Right cardiac atrium (tissue), 5 donors: ENCODE measurements around the gene HLA-G. TPM values are rescaled to one million over a fixed set of nuclear protein-coding genes. Genes with fewer than 3 reads are reported as not detected.
A peak's percentile ranks its signal among the peaks of the same experiment; 100 is the strongest.
"Not testable (repeated sequence)": the region's sequence is repeated elsewhere in the genome, so short reads cannot be mapped to it uniquely, and the experiment has no call there.

Source experiments
- ATAC-seq, 2 donors: fragments of 200-7000 bp; cut with Tn5 transposase; one replicate each; pipeline versions ENCODE4 v1.8.0 to v1.9.1; 2020; ENCODE audit warnings: moderate library complexity in 2 of 2, mild to moderate bottlenecking in 1 of 2
- DNase-seq, 3 donors: peaks; one replicate each; pipeline ENCODE4 v3.0.0-alpha.2; 2020
- H3K27ac ChIP-seq: one replicate; pipeline ENCODE4 v1.5.1; 2013; ENCODE audit warnings: mild to moderate bottlenecking, low read length, control low read depth, moderate library complexity
- H3K27me3 ChIP-seq: one replicate; pipeline ENCODE4 v1.6.1; 2013; ENCODE audit not compliant: control insufficient read depth, insufficient read depth
- H3K4me1 ChIP-seq: one replicate; pipeline ENCODE4 v1.6.1; 2013; ENCODE audit warnings: low read length; ENCODE audit not compliant: control insufficient read depth, insufficient read depth
- H3K4me3 ChIP-seq: one replicate; pipeline ENCODE4 v1.5.1; 2013; ENCODE audit warnings: low read length, control low read depth
- H3K9me3 ChIP-seq: one replicate; pipeline ENCODE4 v1.6.1; 2013; ENCODE audit warnings: low read length; ENCODE audit not compliant: control insufficient read depth
- WGBS: extraction: QIAGEN DNeasy Blood & Tissue Kit; methylation state at CpG from one replicate; pipeline ENCODE4 v1.1.7; 2013; 5-methylcytosine and 5-hydroxymethylcytosine counted together
- intact Hi-C, 4 donors: fragments of 100-400 bp; cut with DNase I; formaldehyde crosslinking; loops; one replicate each; pipeline versions ENCODE4 v1.11.0 to v1.14.0; 2022 to 2023
- long read RNA-seq, 4 donors: library from polyadenylated mRNA; unstranded; transcript quantifications; one replicate each; pipeline ENCODE4 v2.0.0, GENCODE V29; 2020 to 2021
- polyA plus RNA-seq: library from polyadenylated mRNA; stranded (reverse); fragments of 200-250 nt; gene quantifications from one replicate; pipeline ENCODE4 v1.2.3, GENCODE V29; 2013
- total RNA-seq, 4 donors: library from RNA; stranded (reverse); fragmentation: NEBNext Ultra II Directional; extraction: Animal tissue kit (Norgen Biotek cat#: 25700); gene quantifications; one replicate each; pipeline ENCODE4 v1.2.1, GENCODE V29; 2021
- donor health status: healthy with polysubstance abuse.
- donor health status: DM: no; HTN: yes; CAD: no.
- donor health status: DM: no; HTN: no; CAD: no.
- donor health status: DM: no; HTN: yes; CAD: no; lungs with severe emphysema.
- donor health status: DM: yes; HTN: yes; CAD: no.

The HLA-G gene
- total RNA-seq (1 to 10 TPM in 1 of 4 donors, under 1 TPM in 1, not detected in 2; 0.18 to 1.2 TPM), polyA plus RNA-seq (not detected)
- long read RNA-seq, donor 1 = 0 reads
- long read RNA-seq, donor 2 = 0 reads
- long read RNA-seq, donor 3 = 0 reads
- long read RNA-seq, donor 4 = 0 reads

DNA sequence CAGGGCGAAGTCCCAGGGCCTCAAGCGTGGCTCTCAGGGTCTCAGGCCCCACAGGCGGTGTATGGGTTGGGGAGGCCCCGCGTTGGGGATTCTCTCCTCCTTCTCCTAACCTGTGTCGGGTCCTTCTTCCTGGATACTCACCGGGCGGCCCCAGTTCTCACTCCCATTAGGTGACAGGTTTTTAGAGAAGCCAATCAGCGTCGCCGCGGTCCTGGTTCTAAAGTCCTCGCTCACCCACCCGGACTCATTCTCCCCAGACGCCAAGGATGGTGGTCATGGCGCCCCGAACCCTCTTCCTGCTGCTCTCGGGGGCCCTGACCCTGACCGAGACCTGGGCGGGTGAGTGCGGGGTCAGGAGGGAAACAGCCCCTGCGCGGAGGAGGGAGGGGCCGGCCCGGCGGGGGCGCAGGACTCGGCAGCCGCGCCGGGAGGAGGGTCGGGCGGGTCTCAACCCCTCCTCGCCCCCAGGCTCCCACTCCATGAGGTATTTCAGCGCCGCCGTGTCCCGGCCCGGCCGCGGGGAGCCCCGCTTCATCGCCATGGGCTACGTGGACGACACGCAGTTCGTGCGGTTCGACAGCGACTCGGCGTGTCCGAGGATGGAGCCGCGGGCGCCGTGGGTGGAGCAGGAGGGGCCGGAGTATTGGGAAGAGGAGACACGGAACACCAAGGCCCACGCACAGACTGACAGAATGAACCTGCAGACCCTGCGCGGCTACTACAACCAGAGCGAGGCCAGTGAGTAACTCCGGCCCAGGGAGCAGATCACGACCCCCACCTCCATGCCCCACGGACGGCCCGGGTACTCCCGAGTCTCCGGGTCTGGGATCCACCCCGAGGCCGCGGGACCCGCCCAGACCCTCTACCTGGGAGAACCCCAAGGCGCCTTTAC is at the start of gene HLA-G:
Gene HLA-G (plus strand): TSS at position 247 of the 892 bp plus-strand sequence. CDS start 20 bp downstream, at position 267.
- DNase-seq = peak in 1 of 3 donors; percentile 64
- H3K27ac ChIP-seq = no peak within 1 kb of the TSS
- intact Hi-C loops = no loop called here
- ATAC-seq = peak; percentile 35 to 51
- no peaks in the 10 kb centered on the region for H3K4me1 ChIP-seq
- peak within 1 kb of the TSS; percentile 7 for H3K4me3 ChIP-seq
- no peaks in the 10 kb centered on the region for H3K9me3 ChIP-seq
- no peaks in the 10 kb centered on the region for H3K27me3 ChIP-seq
- 7% methylated on average over 74 of the region's 75 CpGs for WGBS

DNA sequence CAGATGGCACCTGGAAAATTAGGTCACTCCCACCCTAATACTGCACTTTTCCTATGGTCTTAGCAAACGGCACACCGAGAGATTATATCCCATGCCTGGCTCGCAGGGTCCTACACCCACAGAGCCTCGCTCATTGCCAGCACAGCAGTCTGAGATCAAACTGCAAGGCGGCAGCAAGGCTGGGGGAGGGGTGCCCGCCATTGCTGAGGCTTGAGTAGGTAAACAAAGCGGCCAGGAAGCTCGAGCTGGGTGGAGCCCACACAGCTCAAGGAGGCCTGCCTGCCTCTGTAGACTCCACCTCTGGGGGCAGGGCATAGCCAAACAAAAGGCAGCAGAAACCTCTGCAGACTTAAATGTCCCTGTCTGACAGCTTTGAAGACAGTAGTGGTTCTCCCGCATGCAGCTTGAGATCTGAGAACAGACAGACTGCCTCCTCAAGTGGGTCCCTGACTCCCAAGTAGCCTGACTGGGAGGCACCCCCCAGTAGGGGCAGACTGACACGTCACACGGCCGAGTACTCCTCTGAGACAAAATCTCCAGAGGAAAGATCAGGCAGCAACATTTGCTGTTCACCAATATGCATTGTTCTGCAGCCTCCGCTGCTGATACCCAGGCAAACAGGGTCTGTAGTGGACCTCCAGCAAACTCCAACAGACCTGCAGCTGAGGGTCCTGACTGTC is 47.5 kb upstream of the HLA-G start:
- ATAC-seq, DNase-seq, H3K4me1 ChIP-seq, H3K4me3 ChIP-seq, H3K27me3 ChIP-seq, intact Hi-C loops, H3K9me3 ChIP-seq, H3K27ac ChIP-seq: not testable (repeated sequence)
- 67% methylated on average over 13 of the region's 13 CpGs for WGBS

DNA sequence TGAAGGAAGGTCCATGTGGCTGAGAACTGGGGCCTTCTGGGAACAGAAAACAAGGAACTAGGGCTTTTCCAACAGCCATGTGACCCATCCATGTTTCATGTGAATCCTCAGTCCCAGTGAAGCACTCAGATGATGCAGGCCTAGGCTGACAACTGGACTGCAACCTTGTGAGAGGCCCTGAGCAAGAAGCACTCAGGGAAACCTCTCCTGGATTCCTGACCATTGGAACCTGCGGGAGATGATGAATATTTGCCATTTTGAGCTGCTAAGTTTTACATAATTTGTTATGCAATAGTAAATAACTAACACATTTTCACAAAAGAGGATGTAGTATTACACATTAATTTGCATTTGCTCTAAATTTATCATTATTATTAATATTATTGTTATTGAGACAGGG is 38.4 kb upstream of the HLA-G start:
- 92% methylated on average over 1 of the region's 1 CpG for WGBS
- DNase-seq = no peak

DNA sequence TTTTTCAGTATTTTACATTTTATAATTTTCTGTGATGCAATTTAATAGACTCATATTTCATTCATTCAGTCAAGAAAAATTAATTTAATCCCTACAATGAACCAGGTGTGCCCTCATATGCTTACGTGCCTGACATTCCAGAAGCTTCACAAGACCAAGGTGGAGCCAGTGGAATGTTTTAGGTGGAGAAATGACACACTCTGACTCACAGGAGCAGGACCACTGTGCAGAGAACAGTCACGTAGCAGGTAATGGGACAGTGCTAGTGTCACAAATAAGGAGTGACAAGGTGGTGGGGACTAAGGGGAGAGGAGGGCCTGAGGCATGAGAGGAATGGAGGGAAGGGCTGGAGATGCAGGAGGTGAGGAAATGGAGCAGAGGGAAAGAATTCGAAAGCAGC is 37.0 kb upstream of the HLA-G start:
- DNase-seq = no peak
- H3K27me3 ChIP-seq = no peaks in the 10 kb centered on the region
- H3K4me1 ChIP-seq = peaks cover 2% of the 10 kb centered on the region
- no peak overlapping the region for H3K4me3 ChIP-seq
- no peaks in the 10 kb centered on the region for H3K9me3 ChIP-seq
- ATAC-seq = no peak
- H3K27ac ChIP-seq = no peak overlapping the region
- WGBS = 82% methylated on average over 3 of the region's 3 CpGs
- intact Hi-C loops = no loop called here

More for the DNA sequence above, 38.4 kb upstream of the HLA-G start:
- Histone ChIP-seq H3K27me3 (no peaks in the 10 kb centered on the region), H3K4me1 (peaks cover 2% of the 10 kb centered on the region), H3K27ac (no peak overlapping the region), H3K9me3 (no peaks in the 10 kb centered on the region), H3K4me3 (no peak overlapping the region)
- intact Hi-C loops = no loop called here
- ATAC-seq = no peak

DNA sequence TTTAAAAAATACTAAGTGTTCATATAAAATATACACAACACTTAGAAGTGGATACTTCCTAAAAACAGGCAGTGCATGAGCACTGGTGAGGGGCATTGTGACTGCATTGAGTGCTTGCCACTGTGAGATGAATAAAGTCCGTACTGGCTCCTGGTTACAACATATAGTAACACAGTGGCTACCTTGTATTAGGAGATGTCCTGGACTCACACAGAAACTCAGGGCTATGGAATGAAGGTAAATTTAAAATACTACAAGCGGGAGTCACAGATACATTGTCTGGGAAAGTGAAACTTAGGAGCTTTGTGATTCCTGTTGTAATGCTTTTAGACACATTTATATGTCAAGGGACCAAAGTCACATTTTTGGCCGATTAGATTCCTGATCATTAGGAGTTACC is 36.5 kb upstream of the HLA-G start:
- Histone ChIP-seq H3K4me1 (peaks cover 2% of the 10 kb centered on the region), H3K4me3 (no peak overlapping the region), H3K27me3 (no peaks in the 10 kb centered on the region), H3K27ac (no peak overlapping the region), H3K9me3 (no peaks in the 10 kb centered on the region)
- intact Hi-C loops = no loop called here
- ATAC-seq (no peak), DNase-seq (no peak)
- WGBS = 49% methylated on average over 3 of the region's 3 CpGs

DNA sequence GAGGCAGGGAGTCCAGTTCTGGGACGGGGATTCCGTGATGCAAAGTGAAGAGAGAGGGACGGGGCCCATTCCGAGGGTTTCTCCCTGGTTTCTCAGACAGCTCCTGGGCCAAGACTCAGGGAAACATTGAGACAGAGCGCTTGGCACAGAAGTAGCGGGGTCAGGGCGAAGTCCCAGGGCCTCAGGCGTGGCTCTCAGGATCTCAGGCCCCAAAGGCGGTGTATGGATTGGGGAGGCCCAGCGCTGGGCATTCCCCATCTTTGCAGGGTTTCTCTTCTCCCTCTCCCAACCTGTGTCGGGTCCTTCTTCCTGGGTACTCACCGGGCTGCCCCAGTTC is 35.9 kb upstream of the HLA-G start:
- Histone ChIP-seq H3K4me1 (peaks cover 2% of the 10 kb centered on the region), H3K4me3 (peak overlapping the region; percentile 60), H3K9me3 (no peaks in the 10 kb centered on the region), H3K27me3 (no peaks in the 10 kb centered on the region), H3K27ac (no peak overlapping the region)
- ATAC-seq (peak; percentile 54 to 68), DNase-seq (peak; percentile 33 to 58 (median 43))
- 53% methylated on average over 12 of the region's 12 CpGs for whole genome bisulfite sequencing
- intact Hi-C loops = no loop called here

DNA sequence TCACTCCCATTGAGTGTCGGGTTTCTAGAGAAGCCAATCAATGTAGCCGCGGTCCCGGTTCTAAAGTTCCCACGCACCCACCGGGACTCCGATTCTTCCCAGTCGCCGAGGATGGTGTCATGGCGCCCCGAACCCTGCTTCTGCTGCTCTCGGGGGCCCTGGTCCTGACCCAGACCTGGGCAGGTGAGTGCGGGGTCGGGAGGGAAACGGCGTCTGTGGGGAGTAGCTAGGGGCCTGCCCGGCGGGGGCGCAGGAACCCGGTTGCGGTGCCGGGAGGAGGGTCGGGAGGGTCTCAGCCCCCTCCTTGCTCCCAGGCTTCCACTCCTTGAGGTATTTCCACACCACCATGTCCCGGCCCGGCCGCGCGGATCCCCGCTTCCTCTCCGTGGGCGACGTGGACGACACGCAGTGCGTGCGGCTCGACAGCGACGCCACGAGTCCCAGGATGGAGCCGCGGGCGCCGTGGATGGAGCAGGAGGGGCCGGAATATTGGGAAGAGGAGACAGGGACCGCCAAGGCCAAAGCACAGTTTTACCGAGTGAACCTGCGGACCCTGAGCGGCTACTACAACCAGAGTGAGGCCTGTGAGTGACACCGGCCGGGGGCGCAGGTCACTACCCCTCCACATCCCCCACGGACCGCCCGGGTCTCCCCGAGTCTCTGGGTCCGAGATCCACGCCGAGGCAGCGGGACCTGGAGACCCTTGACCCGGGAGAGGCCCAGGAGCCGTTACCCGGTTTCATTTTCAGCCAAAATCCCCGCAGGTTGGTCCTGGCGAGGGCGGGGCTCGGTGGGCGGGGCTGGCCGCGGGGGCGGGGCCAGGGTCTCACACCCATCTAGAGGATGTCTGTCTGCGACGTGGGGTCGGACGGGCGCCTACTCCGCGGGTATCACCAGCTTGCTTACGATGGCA is 35.2 kb upstream of the HLA-G start:
- ATAC-seq (peak; percentile 97 to 98), DNase-seq (peak; percentile 83 to 92 (median 90))
- Histone ChIP-seq H3K27ac (no peak overlapping the region), H3K4me1 (peaks cover 2% of the 10 kb centered on the region), H3K27me3 (no peaks in the 10 kb centered on the region), H3K9me3 (no peaks in the 10 kb centered on the region), H3K4me3 (peak overlapping the region; percentile 60)
- WGBS = 1% methylated on average over 79 of the region's 79 CpGs
- intact Hi-C loops = no loop called here

DNA sequence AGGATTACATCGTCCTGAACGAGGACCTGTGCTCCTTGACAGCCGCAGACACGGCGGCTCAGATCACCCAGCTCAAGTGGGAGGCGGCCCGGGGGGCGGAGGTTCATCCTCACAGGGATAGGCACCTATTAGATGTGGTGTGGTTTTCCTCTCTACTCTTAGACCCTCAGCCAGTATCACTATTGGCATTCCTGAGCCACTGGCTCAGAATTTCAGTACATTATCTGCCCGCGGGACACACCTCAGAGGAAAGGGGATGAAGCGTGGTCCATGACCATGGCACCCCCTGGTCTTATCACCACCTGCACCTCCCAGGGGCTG is 34.6 kb upstream of the HLA-G start:
- H3K27ac ChIP-seq = no peak overlapping the region
- H3K4me1 ChIP-seq = peaks cover 2% of the 10 kb centered on the region
- peak overlapping the region; percentile 60 for H3K4me3 ChIP-seq
- H3K27me3 ChIP-seq = no peaks in the 10 kb centered on the region
- no peaks in the 10 kb centered on the region for H3K9me3 ChIP-seq
- intact Hi-C loops = no loop called here
- DNase-seq = no peak
- no peak for ATAC-seq
- WGBS = 33% methylated on average over 11 of the region's 11 CpGs

DNA sequence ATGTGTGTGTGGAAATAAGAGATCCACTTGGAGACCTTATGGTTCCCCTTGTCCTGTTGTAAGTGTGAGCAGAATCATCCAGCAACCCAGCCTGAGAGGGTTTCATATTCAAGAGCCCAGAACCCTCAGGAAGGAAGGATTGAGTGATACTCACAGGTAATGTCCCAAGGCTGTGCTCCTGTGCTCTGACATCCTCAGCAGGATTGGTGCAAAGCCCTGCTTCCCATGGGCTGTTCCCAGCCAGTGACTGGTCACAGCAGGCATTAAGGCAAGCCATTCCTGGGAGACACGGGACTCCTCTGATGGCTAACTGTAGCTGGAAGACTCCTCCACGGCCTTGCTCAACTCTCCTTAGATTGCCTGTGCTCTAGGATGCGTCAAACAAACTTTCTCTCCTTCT is 33.8 kb upstream of the HLA-G start:
- WGBS = 61% methylated on average over 3 of the region's 3 CpGs
- Histone ChIP-seq H3K4me1 (peaks cover 2% of the 10 kb centered on the region), H3K27ac (no peak overlapping the region), H3K4me3 (no peak overlapping the region), H3K9me3 (no peaks in the 10 kb centered on the region), H3K27me3 (no peaks in the 10 kb centered on the region)
- DNase-seq = no peak
- intact Hi-C loops = no loop called here
- no peak for ATAC-seq

DNA sequence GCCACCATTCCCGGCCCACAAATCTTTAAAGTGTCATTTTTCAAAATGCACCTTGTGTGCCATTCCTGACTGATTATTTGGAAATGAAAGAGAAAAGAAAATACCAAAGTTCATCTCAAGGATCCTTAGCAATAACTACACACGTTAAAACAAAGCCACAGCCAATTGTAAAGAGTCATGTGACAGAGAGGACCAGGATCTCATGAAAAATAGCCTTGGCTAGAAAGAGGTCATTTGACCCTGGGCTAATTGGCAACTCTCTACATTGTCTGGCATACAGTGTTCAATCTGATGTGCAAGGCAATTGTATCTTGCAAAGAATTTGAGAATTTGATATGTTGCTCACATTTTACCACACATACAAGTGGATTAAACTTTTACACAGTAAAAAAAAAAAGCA is 31.6 kb upstream of the HLA-G start:
- intact Hi-C loops = no loop called here
- WGBS = 64% methylated on average over 2 of the region's 2 CpGs
- H3K9me3 ChIP-seq = no peaks in the 10 kb centered on the region

More for the DNA sequence above, 31.6 kb upstream of the HLA-G start:
- Histone ChIP-seq H3K4me1 (peaks cover 2% of the 10 kb centered on the region), H3K27ac (no peak overlapping the region), H3K4me3 (no peak overlapping the region), H3K27me3 (no peaks in the 10 kb centered on the region)
- no peak for DNase-seq
- no peak for ATAC-seq
